ENCODE data around the gene DTWD2.
"Not testable (repeated sequence)": the region's sequence is repeated elsewhere in the genome, so short reads cannot be mapped to it uniquely, and the experiment has no call there.

The DTWD2 gene

GRCh38 chr5:118851785-118852184 lies 136.6 kb downstream of the DTWD2 start:
- H2AFZ ChIP-seq (ENCODE audit: low read length); H3K36me3 ChIP-seq (replicated peaks in 1 of 2; ENCODE audit: control insufficient read depth in 2 of 2, insufficient read depth in 2 of 2, low read length in 2 of 2); H3K4ac ChIP-seq (ENCODE audit: low read length); H3K4me1 ChIP-seq (ENCODE audit: control insufficient read depth in 2 of 2, insufficient read depth in 1 of 2, low read depth in 1 of 2, low read length in 2 of 2); H2BK12ac ChIP-seq (ENCODE audit: low read length); H2BK5ac ChIP-seq (ENCODE audit: low read length); H3K4me2 ChIP-seq (ENCODE audit: insufficient read depth, low read length, poor library complexity, severe bottlenecking); H3K9ac ChIP-seq (ENCODE audit: low read depth, low read length, poor library complexity); H3K18ac ChIP-seq (ENCODE audit: low read length); H3K23ac ChIP-seq (ENCODE audit: low read depth, low read length, poor library complexity); H3K9me3 ChIP-seq (replicated peaks in 1 of 2; ENCODE audit: control insufficient read depth in 2 of 2, insufficient read depth in 1 of 2, low read depth in 1 of 2, low read length in 2 of 2); DNase-seq (ENCODE audit: low spot score); H3K79me1 ChIP-seq (ENCODE audit: low read depth, low read length); H2AK5ac ChIP-seq (ENCODE audit: low read depth, low read length); H2BK120ac ChIP-seq (ENCODE audit: low read depth, low read length); H2BK15ac ChIP-seq (ENCODE audit: low read length); H4K8ac ChIP-seq (ENCODE audit: low read depth, low read length); H3K4me3 ChIP-seq (ENCODE audit: low read length in 2 of 2); H4K91ac ChIP-seq (ENCODE audit: low read depth, low read length, poor library complexity); H3K27me3 ChIP-seq (ENCODE audit: control insufficient read depth in 3 of 3, insufficient read depth in 3 of 3, low read depth in 1 of 3, low read length in 3 of 3); H3K14ac ChIP-seq (ENCODE audit: low read length); H3K27ac ChIP-seq (replicated peaks; ENCODE audit: low read length): not testable (repeated sequence)
- WGBS, 2 donors (ENCODE audit: extremely low coverage in 2 of 2, insufficient read length in 2 of 2, insufficient replicate concordance in 1 of 2), result no CpG with 5 or more reads among the region's 4 CpGs

DNA sequence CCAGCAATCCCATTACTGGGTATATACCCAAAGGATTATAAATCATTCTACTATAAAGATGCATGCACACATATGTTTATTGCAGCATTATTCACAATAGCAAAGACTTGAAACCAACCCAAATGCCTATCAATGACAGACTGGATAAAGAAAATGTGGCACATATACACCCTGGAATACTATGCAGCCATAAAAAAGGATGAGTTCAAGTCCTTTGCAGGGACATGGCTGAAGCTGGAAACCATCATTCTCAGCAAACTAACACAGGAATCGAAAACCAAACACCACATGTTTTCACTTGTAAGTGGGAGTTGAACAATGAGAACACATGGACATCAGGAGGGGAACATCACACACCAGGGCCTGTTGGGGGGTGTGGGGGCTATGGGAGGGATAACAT lies 138.8 kb downstream of the DTWD2 start:
- H2BK15ac ChIP-seq (ENCODE audit: low read length), result not testable (repeated sequence)

GRCh38 chr5:118844351-118844750 lies 144.0 kb downstream of the DTWD2 start:
- no peak overlapping the region for H3K4me2 ChIP-seq (ENCODE audit: insufficient read depth, low read length, poor library complexity, severe bottlenecking)
- H2BK5ac ChIP-seq (ENCODE audit: low read length), result no peak overlapping the region
- no peak overlapping the region for H3K9ac ChIP-seq (ENCODE audit: low read depth, low read length, poor library complexity)
- no peak for DNase-seq (ENCODE audit: low spot score)
- H4K91ac ChIP-seq (ENCODE audit: low read depth, low read length, poor library complexity), result no peak overlapping the region
- H3K23ac ChIP-seq (ENCODE audit: low read depth, low read length, poor library complexity), result no peak overlapping the region
- H3K4ac ChIP-seq (ENCODE audit: low read length), result no peak overlapping the region
- H3K18ac ChIP-seq (ENCODE audit: low read length), result no peak overlapping the region
- no peaks in the 10 kb centered on the region for H3K9me3 ChIP-seq (replicated peaks in 1 of 2; ENCODE audit: control insufficient read depth in 2 of 2, insufficient read depth in 1 of 2, low read depth in 1 of 2, low read length in 2 of 2)
- H3K4me1 ChIP-seq (ENCODE audit: control insufficient read depth in 2 of 2, insufficient read depth in 1 of 2, low read depth in 1 of 2, low read length in 2 of 2), result no peaks in the 10 kb centered on the region
- H3K4me3 ChIP-seq (ENCODE audit: low read length in 2 of 2), result no peak overlapping the region
- no peak overlapping the region for H2AFZ ChIP-seq (ENCODE audit: low read length)
- H2BK120ac ChIP-seq (ENCODE audit: low read depth, low read length), result no peak overlapping the region
- H3K14ac ChIP-seq (ENCODE audit: low read length), result no peak overlapping the region
- H2AK5ac ChIP-seq (ENCODE audit: low read depth, low read length), result no peak overlapping the region
- no peaks in the 10 kb centered on the region for H3K27me3 ChIP-seq (ENCODE audit: control insufficient read depth in 3 of 3, insufficient read depth in 3 of 3, low read depth in 1 of 3, low read length in 3 of 3)
- H3K36me3 ChIP-seq (replicated peaks in 1 of 2; ENCODE audit: control insufficient read depth in 2 of 2, insufficient read depth in 2 of 2, low read length in 2 of 2), result no peaks in the 10 kb centered on the region
- no peak overlapping the region for H4K8ac ChIP-seq (ENCODE audit: low read depth, low read length)
- H2BK15ac ChIP-seq (ENCODE audit: low read length), result no peak overlapping the region
- no peak overlapping the region for H3K27ac ChIP-seq (replicated peaks; ENCODE audit: low read length)
- no peaks in the 10 kb centered on the region for H3K79me1 ChIP-seq (ENCODE audit: low read depth, low read length)
- no peak overlapping the region for H2BK12ac ChIP-seq (ENCODE audit: low read length)
- no CpG with 5 or more reads among the region's 1 CpG for WGBS, 2 donors (ENCODE audit: extremely low coverage in 2 of 2, insufficient read length in 2 of 2, insufficient replicate concordance in 1 of 2)

More for the DNA sequence above, 138.8 kb downstream of the DTWD2 start:
- not testable (repeated sequence) for H3K27ac ChIP-seq (replicated peaks; ENCODE audit: low read length); H3K36me3 ChIP-seq (replicated peaks in 1 of 2; ENCODE audit: control insufficient read depth in 2 of 2, insufficient read depth in 2 of 2, low read length in 2 of 2); H3K79me1 ChIP-seq (ENCODE audit: low read depth, low read length); H3K4me3 ChIP-seq (ENCODE audit: low read length in 2 of 2); H3K18ac ChIP-seq (ENCODE audit: low read length); H3K9ac ChIP-seq (ENCODE audit: low read depth, low read length, poor library complexity); H3K9me3 ChIP-seq (replicated peaks in 1 of 2; ENCODE audit: control insufficient read depth in 2 of 2, insufficient read depth in 1 of 2, low read depth in 1 of 2, low read length in 2 of 2); H2AFZ ChIP-seq (ENCODE audit: low read length); H3K14ac ChIP-seq (ENCODE audit: low read length); H2BK120ac ChIP-seq (ENCODE audit: low read depth, low read length); H3K4me1 ChIP-seq (ENCODE audit: control insufficient read depth in 2 of 2, insufficient read depth in 1 of 2, low read depth in 1 of 2, low read length in 2 of 2); H2BK12ac ChIP-seq (ENCODE audit: low read length); H3K23ac ChIP-seq (ENCODE audit: low read depth, low read length, poor library complexity); DNase-seq (ENCODE audit: low spot score); H3K27me3 ChIP-seq (ENCODE audit: control insufficient read depth in 3 of 3, insufficient read depth in 3 of 3, low read depth in 1 of 3, low read length in 3 of 3); H3K4ac ChIP-seq (ENCODE audit: low read length); H2BK5ac ChIP-seq (ENCODE audit: low read length); H2AK5ac ChIP-seq (ENCODE audit: low read depth, low read length); H4K8ac ChIP-seq (ENCODE audit: low read depth, low read length); H3K4me2 ChIP-seq (ENCODE audit: insufficient read depth, low read length, poor library complexity, severe bottlenecking); H4K91ac ChIP-seq (ENCODE audit: low read depth, low read length, poor library complexity)
- whole genome bisulfite sequencing, 2 donors (ENCODE audit: extremely low coverage in 2 of 2, insufficient read length in 2 of 2, insufficient replicate concordance in 1 of 2), result no CpG with 5 or more reads among the region's 1 CpG

GRCh38 chr5:118834710-118835109 lies 153.6 kb downstream of the DTWD2 start:
- DNase-seq (ENCODE audit: low spot score), result no peak

More at GRCh38 chr5:118834710-118835109, 153.6 kb downstream of the DTWD2 start:
- Histone ChIP-seq H3K9ac (ENCODE audit: low read depth, low read length, poor library complexity) (no peak overlapping the region), H2BK15ac (ENCODE audit: low read length) (no peak overlapping the region), H3K4me3 (ENCODE audit: low read length in 2 of 2) (no peak overlapping the region), H3K18ac (ENCODE audit: low read length) (no peak overlapping the region), H2AK5ac (ENCODE audit: low read depth, low read length) (no peak overlapping the region), H3K36me3 (replicated peaks in 1 of 2; ENCODE audit: control insufficient read depth in 2 of 2, insufficient read depth in 2 of 2, low read length in 2 of 2) (no peaks in the 10 kb centered on the region), H3K79me1 (ENCODE audit: low read depth, low read length) (no peaks in the 10 kb centered on the region), H3K27ac (replicated peaks; ENCODE audit: low read length) (no peak overlapping the region), H2BK12ac (ENCODE audit: low read length) (no peak overlapping the region), H4K8ac (ENCODE audit: low read depth, low read length) (no peak overlapping the region), H2BK120ac (ENCODE audit: low read depth, low read length) (no peak overlapping the region), H3K23ac (ENCODE audit: low read depth, low read length, poor library complexity) (no peak overlapping the region), H4K91ac (ENCODE audit: low read depth, low read length, poor library complexity) (no peak overlapping the region), H3K4ac (ENCODE audit: low read length) (no peak overlapping the region), H3K14ac (ENCODE audit: low read length) (no peak overlapping the region), H3K4me1 (ENCODE audit: control insufficient read depth in 2 of 2, insufficient read depth in 1 of 2, low read depth in 1 of 2, low read length in 2 of 2) (no peaks in the 10 kb centered on the region), H3K27me3 (ENCODE audit: control insufficient read depth in 3 of 3, insufficient read depth in 3 of 3, low read depth in 1 of 3, low read length in 3 of 3) (no peaks in the 10 kb centered on the region), H3K4me2 (ENCODE audit: insufficient read depth, low read length, poor library complexity, severe bottlenecking) (no peak overlapping the region), H2AFZ (ENCODE audit: low read length) (no peak overlapping the region), H2BK5ac (ENCODE audit: low read length) (no peak overlapping the region), H3K9me3 (replicated peaks in 1 of 2; ENCODE audit: control insufficient read depth in 2 of 2, insufficient read depth in 1 of 2, low read depth in 1 of 2, low read length in 2 of 2) (peaks cover 0 to 2% of the 10 kb centered on the region in 2 donors)
- WGBS, 2 donors (ENCODE audit: extremely low coverage in 2 of 2, insufficient read length in 2 of 2, insufficient replicate concordance in 1 of 2), result no CpG with 5 or more reads among the region's 1 CpG

Data from neuronal stem cell (in vitro differentiated cells).